Dedifferentiated amniotic fluid mesenchymal stem cell (primary cell): ENCODE results near the gene APOOL.
"Not testable (repeated sequence)": the region's sequence is repeated elsewhere in the genome, so short reads cannot be mapped to it uniquely, and the experiment has no call there.

Source experiments
- DNase-seq: peaks from one replicate; pipeline ENCODE4 v3.0.0-alpha.2; 2016; ENCODE audit errors: extremely low spot score

The APOOL gene

GRCh38 chrX:85003655-85004244 is at the start of gene APOOL:
TSS of gene APOOL (plus strand) at chrX:85003877. CDS start at chrX:85003913, 36 bp downstream.
- DNase-seq: peak; percentile 88

- peak; percentile 25 for DNase-seq
Observed at GRCh38 chrX:84956304-84956703, 47.4 kb upstream of the APOOL start.

GRCh38 chrX:84974803-84975202 is 28.9 kb upstream of the APOOL start:
- DNase-seq: no peak

GRCh38 chrX:84991739-84992138 is 11.9 kb upstream of the APOOL start:
- DNase-seq: not testable (repeated sequence)

- no peak for DNase-seq
Observed at GRCh38 chrX:84993150-84993549, 10.5 kb upstream of the APOOL start.

GRCh38 chrX:85001344-85001743 is 2.3 kb upstream of the APOOL start:
- no peak for DNase-seq

- no peak for DNase-seq
Observed at GRCh38 chrX:85004255-85004654, 578 bp downstream of the APOOL start.

GRCh38 chrX:85012098-85012497 is 8.4 kb downstream of the APOOL start:
- DNase-seq: no peak

- DNase-seq: not testable (repeated sequence)
Observed at GRCh38 chrX:85015351-85015750, 11.7 kb downstream of the APOOL start.

- no peak for DNase-seq
Observed at GRCh38 chrX:85017721-85018120, 14.0 kb downstream of the APOOL start.

GRCh38 chrX:85018471-85018870 is 14.8 kb downstream of the APOOL start:
- no peak for DNase-seq

- no peak for DNase-seq
Observed at GRCh38 chrX:85020216-85020615, 16.5 kb downstream of the APOOL start.

- no peak for DNase-seq
Observed at GRCh38 chrX:85024044-85024443, 20.4 kb downstream of the APOOL start.

GRCh38 chrX:85024562-85024961 is 20.9 kb downstream of the APOOL start:
- no peak for DNase-seq

GRCh38 chrX:85026170-85026569 is 22.5 kb downstream of the APOOL start:
- no peak for DNase-seq

- no peak for DNase-seq
Observed at GRCh38 chrX:85029043-85029442, 25.4 kb downstream of the APOOL start.

GRCh38 chrX:85031505-85031904 is 27.8 kb downstream of the APOOL start:
- DNase-seq: no peak

GRCh38 chrX:85037114-85037513 is 33.4 kb downstream of the APOOL start:
- DNase-seq: no peak

- no peak for DNase-seq
Observed at GRCh38 chrX:85051627-85052026, 48.0 kb downstream of the APOOL start.

- no peak for DNase-seq
Observed at GRCh38 chrX:85052205-85052604, 48.5 kb downstream of the APOOL start.

GRCh38 chrX:85052636-85053343 is 49.1 kb downstream of the APOOL start:
- peak; percentile 58 for DNase-seq

- no peak for DNase-seq
Observed at GRCh38 chrX:85065512-85066198, 62.0 kb downstream of the APOOL start.

- DNase-seq: not testable (repeated sequence)
Observed at GRCh38 chrX:85077247-85077646, 73.6 kb downstream of the APOOL start.
